Stomach smooth muscle (tissue), 2 donors: ENCODE results near the gene TIMM17A.

Source experiments
- H3K27ac ChIP-seq: one replicate; pipeline ENCODE4 v1.7.0; 2013; ENCODE audit warnings: mild to moderate bottlenecking, low read length, inconsistent platforms
- H3K27me3 ChIP-seq, 2 donors: one replicate each; pipeline ENCODE4 v1.7.0; 2013; ENCODE audit warnings: low read length in 2 of 2; ENCODE audit not compliant: insufficient read depth in 2 of 2, control insufficient read depth in 1 of 2
- H3K36me3 ChIP-seq, 2 donors: one replicate each; pipeline ENCODE4 v1.7.0; 2013; ENCODE audit warnings: low read length in 2 of 2; ENCODE audit not compliant: control insufficient read depth in 2 of 2, insufficient read depth in 2 of 2
- H3K4me1 ChIP-seq: one replicate; pipeline ENCODE4 v1.7.0; 2013; ENCODE audit warnings: low read length; ENCODE audit not compliant: control insufficient read depth, insufficient read depth
- H3K4me3 ChIP-seq, 2 donors: one replicate each; pipeline ENCODE4 v1.7.0; 2013; ENCODE audit warnings: low read length in 2 of 2
- H3K9ac ChIP-seq, 2 donors: one replicate each; pipeline ENCODE4 v1.7.0; 2013; ENCODE audit warnings: low read length in 2 of 2, mild to moderate bottlenecking in 1 of 2
- H3K9me3 ChIP-seq, 2 donors: one replicate each; pipeline ENCODE4 v1.7.0; 2013; ENCODE audit warnings: low read length in 2 of 2; ENCODE audit not compliant: control insufficient read depth in 2 of 2
- donor health status: healthy.
- donor health status: Pancreatic carcinoma.

Gene TIMM17A

DNA sequence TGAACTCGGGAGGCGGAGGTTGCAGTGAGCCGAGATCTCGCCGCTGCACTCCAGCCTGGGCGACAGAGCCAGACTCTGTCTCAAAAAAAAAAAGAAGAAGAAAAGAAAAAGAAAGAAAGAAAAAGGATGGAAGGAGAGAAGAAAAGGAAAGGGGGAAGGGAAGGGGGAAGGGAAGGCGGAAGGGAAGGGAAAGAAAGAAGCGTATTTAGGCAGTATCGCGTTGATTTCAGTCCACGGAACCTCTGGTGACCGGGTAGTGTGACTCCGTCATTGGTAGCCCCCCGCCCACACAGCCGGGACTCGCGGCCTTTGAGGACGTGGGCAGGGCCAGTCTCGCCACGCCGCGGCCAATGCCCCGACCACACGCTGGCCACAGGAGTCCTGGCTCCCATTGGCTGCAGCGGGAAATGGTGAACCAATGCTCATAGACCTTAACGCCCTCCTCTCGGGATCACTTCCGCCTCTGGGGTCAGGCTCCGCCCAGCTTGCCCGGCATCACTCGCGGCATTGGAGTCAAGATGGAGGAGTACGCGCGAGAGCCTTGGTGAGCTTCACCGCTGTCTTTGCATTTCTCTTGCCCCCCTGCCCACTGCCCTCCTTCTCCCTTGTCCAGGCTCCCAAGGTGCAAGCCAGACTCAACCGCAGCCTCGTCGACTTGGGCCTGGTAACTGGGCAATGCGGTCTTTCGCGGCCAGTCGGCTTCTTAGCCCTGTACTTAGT is at the start of gene TIMM17A:
TIMM17A (plus strand) TSS at position 495 of the 720 bp plus-strand sequence; CDS start at position 519, 24 bp downstream.
- H3K4me1 ChIP-seq: peaks cover 7% of the 10 kb centered on the region
- H3K27me3 ChIP-seq: no peaks in the 10 kb centered on the region
- H3K4me3 ChIP-seq: peak within 1 kb of the TSS; percentile 99 to 100
- H3K9me3 ChIP-seq: no peaks in the 10 kb centered on the region
- H3K9ac ChIP-seq: peak within 1 kb of the TSS; percentile 98 to 99
- H3K27ac ChIP-seq: peak within 1 kb of the TSS; percentile 88
- H3K36me3 ChIP-seq: peaks cover 6 to 10% of the 10 kb centered on the region in 2 donors

DNA sequence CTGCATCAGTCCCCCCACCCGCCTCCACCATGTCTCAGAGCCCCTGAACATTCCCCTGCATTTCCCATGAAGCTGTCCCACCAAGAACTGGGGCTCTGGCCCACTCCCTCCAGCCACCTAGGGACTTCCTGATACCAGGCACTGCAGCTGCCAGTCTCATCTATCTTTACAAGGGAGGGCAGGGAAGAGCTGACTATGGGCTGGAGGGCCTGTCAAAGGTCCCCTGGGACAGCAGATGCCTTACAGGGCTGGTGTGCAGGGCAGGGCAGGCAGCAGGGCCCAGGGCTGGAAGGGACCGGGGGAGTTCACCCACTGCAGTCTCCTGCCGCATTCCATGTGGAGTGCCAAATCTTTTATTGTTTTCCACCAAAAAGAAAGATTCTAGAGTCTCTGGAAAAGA is 49.0 kb upstream of the TIMM17A start:
- H3K27ac ChIP-seq: peak overlapping the region; percentile 99
- no peaks in the 10 kb centered on the region for H3K27me3 ChIP-seq
- no peaks in the 10 kb centered on the region for H3K9me3 ChIP-seq
- peaks cover 5 to 13% of the 10 kb centered on the region in 2 donors for H3K36me3 ChIP-seq
- peak overlapping the region; percentile 29 to 84 for H3K9ac ChIP-seq
- H3K4me3 ChIP-seq: no peak overlapping the region
- peaks cover 89% of the 10 kb centered on the region for H3K4me1 ChIP-seq

DNA sequence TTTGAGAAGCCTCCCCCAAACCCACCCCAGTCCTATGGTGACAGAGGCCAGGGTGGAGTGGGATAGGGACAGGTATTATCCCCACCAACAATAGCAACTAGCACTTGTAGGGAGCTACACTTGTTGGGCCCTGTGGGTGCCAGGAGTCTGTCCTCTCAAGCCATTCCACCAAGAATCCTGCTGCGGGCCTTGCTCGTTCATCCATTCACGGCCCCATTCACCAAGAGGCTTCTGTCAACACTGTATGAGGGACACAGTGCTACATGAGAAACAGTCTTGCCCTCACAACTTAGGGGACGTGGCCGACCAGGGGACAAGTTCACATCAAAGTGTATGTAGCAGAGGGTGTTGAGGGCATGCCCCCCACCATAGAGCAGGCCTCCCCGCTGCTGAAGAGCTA is 47.7 kb upstream of the TIMM17A start:
- H3K36me3 ChIP-seq: peaks cover 11 to 16% of the 10 kb centered on the region in 2 donors
- H3K4me1 ChIP-seq: peaks cover 91% of the 10 kb centered on the region
- H3K4me3 ChIP-seq: peak overlapping the region in 1 of 2 donors; percentile 29
- peak overlapping the region; percentile 64 to 84 for H3K9ac ChIP-seq
- H3K9me3 ChIP-seq: no peaks in the 10 kb centered on the region
- no peaks in the 10 kb centered on the region for H3K27me3 ChIP-seq
- peak overlapping the region; percentile 99 for H3K27ac ChIP-seq

DNA sequence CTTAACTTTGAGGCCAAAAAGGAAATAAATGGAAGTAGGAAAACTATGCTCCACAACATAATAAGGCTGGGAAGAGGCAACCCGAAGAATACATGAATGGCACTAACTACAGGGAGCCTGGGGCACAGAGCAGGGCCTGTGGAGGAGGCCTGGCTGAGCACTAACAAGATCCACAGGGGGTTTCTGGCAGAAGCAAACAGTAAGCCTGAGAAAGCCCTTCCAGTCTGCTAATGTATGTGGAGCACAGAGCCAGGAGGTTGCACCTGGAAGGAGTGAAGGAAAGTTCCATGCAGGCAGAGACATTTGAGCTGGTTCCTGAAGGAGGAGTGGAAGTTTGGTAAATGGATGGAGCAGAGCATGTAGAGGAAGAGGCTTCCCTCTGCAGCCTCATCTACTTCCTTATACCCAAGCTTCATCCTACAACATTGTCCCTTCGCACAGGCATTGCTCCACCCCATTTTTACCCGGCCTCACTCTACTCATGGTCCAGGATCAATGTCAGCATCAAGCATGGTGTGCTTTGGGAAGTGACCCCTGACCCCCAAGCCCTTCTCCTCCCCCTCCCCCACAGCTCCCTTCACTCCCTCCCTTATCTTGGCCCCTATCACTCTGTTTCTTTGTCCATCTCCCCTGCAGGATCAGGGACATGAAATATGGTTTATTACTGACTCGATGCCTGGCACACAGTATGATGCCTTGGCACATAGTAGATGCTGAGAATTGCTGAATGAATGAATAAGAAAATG is 43.3 kb upstream of the TIMM17A start:
- H3K4me3 ChIP-seq: no peak overlapping the region
- H3K4me1 ChIP-seq: peaks cover 91% of the 10 kb centered on the region
- peaks cover 11 to 17% of the 10 kb centered on the region in 2 donors for H3K36me3 ChIP-seq
- H3K9me3 ChIP-seq: no peaks in the 10 kb centered on the region
- H3K27ac ChIP-seq: peak overlapping the region; percentile 97
- H3K27me3 ChIP-seq: no peaks in the 10 kb centered on the region
- H3K9ac ChIP-seq: peak overlapping the region in 1 of 2 donors; percentile 6

DNA sequence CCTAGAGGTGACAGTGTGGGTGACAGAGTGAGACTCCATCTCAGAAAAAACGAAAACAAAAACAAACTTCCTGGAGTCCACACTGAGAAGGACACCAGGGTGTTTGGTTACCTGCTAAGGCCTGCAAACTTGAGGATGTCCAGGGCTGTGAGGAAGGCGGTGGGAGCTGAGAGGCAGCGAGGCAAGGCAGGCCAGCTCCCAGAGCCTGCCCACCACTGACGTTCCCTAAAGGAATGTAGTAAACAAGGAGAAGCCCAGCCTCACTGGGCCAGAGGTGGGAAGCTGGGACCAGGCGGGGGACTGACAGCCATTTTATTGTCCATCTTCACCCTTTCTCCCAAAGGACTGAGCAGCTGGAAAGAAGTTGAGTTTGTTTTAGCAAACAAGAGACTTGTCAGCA is 42.5 kb upstream of the TIMM17A start:
- Histone ChIP-seq H3K27me3 (no peaks in the 10 kb centered on the region), H3K4me3 (no peak overlapping the region), H3K27ac (peak overlapping the region; percentile 97), H3K36me3 (peaks cover 11 to 16% of the 10 kb centered on the region in 2 donors), H3K4me1 (peaks cover 91% of the 10 kb centered on the region), H3K9me3 (no peaks in the 10 kb centered on the region), H3K9ac (peak overlapping the region; percentile 29 to 44)

DNA sequence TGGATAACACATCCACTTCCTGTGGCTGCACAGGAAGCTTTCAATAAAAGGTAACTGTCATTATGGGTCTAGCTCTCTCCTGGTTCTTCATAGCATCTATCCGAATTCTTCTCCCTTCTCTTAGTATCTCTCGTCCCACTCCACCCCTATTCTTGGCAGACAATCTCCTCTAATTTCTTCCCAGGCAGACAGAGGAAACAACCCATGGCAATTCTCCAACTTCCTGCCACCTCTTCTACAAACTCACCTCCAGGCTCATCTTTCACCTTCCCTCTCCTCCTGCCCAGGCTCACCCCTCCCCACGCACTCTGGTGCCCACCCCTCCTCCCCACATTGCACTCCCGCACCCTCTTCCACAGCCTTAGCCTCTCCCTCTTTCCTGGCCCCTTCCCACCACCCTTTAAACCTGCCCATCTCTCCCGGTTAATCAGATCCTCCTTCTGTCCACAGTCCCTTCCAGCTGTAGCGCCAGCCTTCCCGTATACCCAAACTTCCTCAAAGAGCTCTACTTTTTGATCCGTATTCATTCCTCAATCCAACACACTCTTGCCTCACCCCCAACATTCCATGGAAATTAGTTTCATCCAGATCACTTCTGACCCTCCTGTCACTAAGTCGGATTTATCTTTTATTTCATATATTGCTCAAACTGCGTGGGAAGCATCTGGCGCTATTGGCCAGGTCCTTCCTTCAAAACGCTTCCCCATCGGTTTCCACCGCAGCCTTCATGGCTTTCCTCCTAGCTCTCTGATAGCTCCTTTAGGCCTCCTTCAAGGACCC is 40.7 kb upstream of the TIMM17A start:
- no peaks in the 10 kb centered on the region for H3K27me3 ChIP-seq
- H3K4me1 ChIP-seq: peaks cover 91% of the 10 kb centered on the region
- H3K27ac ChIP-seq: peak overlapping the region; percentile 97
- no peak overlapping the region for H3K4me3 ChIP-seq
- H3K9me3 ChIP-seq: no peaks in the 10 kb centered on the region
- peak overlapping the region in 1 of 2 donors; percentile 46 for H3K9ac ChIP-seq
- H3K36me3 ChIP-seq: peaks cover 8 to 15% of the 10 kb centered on the region in 2 donors

DNA sequence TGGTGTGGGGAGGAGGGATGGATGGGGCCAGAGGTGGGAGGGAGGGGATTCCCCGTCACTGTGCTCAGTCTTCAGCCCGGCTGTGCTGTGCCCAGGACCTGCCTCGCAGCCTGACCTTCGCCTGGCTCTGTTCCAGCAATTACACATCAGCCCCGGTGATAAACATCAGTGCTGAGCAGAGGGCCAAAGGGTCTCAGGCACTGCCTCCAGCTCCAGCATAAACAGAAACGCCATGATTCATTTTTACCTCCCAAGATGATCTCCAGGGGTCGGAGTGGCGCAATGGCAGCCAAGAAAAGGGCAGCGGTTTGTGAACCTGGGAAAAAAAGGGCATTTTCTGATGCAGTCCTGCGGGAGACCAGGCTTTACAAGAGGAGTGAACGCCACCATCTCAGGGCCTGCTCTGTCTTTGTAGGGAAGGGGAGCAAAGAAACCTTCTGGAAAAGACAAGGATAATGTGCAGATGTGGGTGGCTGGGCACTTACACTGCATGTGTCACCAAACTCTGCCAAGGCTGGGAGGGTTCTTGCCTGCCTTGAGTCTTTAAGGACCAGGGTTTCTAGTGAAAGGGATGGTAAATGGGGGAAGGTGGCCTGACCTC is 38.6 kb upstream of the TIMM17A start:
- no peaks in the 10 kb centered on the region for H3K27me3 ChIP-seq
- peaks cover 11 to 12% of the 10 kb centered on the region in 2 donors for H3K36me3 ChIP-seq
- H3K27ac ChIP-seq: peak overlapping the region; percentile 97
- H3K9me3 ChIP-seq: no peaks in the 10 kb centered on the region
- H3K4me3 ChIP-seq: peak overlapping the region; percentile 15 to 54
- H3K9ac ChIP-seq: peak overlapping the region; percentile 47 to 58
- H3K4me1 ChIP-seq: peaks cover 92% of the 10 kb centered on the region

DNA sequence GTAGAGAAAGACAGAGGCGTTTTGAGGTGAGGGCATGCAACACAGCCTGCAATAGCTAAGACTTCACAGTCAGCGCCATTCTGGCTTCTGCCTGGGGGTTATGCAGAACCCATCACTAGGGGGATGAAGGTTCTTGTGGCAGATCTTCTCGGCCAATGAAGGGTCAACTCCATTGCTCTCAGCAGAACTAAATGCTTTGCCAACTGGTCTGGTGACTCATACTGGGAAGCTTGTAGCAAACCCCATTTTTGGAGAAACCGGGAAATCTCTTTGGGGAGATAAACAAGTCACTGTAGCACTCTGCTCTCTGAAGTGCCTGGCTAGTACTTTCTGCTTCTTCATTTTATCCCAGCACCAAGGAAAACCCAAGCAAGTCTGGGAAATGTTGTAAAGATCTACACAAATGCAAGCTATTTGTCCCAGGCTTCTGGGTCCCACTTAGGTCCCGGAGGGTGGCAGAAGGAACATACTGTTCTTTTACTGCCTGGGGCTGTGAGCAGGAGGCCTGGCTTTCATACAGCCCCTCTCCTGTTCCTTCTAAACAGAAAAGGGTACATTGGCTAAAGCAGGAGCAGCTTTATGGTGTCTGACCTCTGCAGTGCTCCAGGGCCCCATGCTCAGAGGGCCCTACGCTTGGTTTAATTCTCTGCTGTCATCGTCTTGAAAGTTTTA is 37.8 kb upstream of the TIMM17A start:
- H3K4me1 ChIP-seq: peaks cover 89% of the 10 kb centered on the region
- peak overlapping the region; percentile 97 for H3K27ac ChIP-seq
- H3K36me3 ChIP-seq: peaks cover 10 to 13% of the 10 kb centered on the region in 2 donors
- no peaks in the 10 kb centered on the region for H3K9me3 ChIP-seq
- peak overlapping the region; percentile 15 to 54 for H3K4me3 ChIP-seq
- H3K27me3 ChIP-seq: no peaks in the 10 kb centered on the region
- peak overlapping the region; percentile 58 to 68 for H3K9ac ChIP-seq

DNA sequence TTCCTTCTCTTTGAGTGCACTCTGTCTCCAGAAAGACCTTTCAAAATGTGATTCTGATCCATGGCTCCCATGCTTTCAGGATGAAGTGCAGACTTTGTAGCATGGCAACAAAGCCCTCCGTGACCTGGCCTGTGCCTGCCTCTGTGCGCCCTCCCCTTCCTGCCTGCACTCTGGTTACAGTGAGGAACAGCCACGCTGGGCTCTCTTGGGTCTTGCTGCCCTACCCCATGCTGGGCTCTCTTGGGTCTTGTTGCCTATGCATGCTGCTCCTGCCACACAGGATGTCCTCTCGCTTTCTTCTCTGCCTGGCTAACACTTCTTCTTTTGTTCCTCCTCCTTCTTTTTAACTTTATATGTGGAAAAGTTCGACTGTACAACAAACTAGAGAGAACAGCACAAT is 37.0 kb upstream of the TIMM17A start:
- H3K4me3 ChIP-seq: peak overlapping the region; percentile 8 to 54
- H3K9ac ChIP-seq: peak overlapping the region; percentile 56 to 68
- H3K36me3 ChIP-seq: peaks cover 14 to 16% of the 10 kb centered on the region in 2 donors
- H3K9me3 ChIP-seq: no peaks in the 10 kb centered on the region
- no peaks in the 10 kb centered on the region for H3K27me3 ChIP-seq
- H3K4me1 ChIP-seq: peaks cover 85% of the 10 kb centered on the region
- peak overlapping the region; percentile 97 for H3K27ac ChIP-seq
